SK-N-SH (cell line): ENCODE measurements around the gene ZXDC. TPM values are rescaled to one million over a fixed set of nuclear protein-coding genes. Genes with fewer than 3 reads are reported as not detected.

ENCODE experiments used
- CTCF ChIA-PET: fragments of 300-600, 350-600 bp; formaldehyde crosslinking; extraction: SDS; loops from one replicate; lab custom pipeline; 2021; lab: Yijun Ruan, JAX
- POLR2A ChIA-PET: fragments of 350-600 bp; sonication (Branson Sonifier 250); formaldehyde crosslinking; extraction: SDS; loops from one replicate; lab custom pipeline; 2020; ENCODE audit warnings: antibody characterized with exemption, inconsistent platforms; lab: Yijun Ruan, JAX
- DNase-seq: peaks from one replicate; pipeline ENCODE4 v3.0.0; 2012
- H2AFZ ChIP-seq: fragments of 200-600 bp; sonication (generic); 2 replicates; pipeline ENCODE4 v1.8.1; 2016; ENCODE audit warnings: antibody characterized with exemption, mild to moderate bottlenecking, low read depth
- H3F3A ChIP-seq: fragments of 200-600 bp; sonication (generic); replicated peaks from 2 replicates; pipeline ENCODE3; 2016; ENCODE audit warnings: antibody characterized with exemption, mild to moderate bottlenecking; ENCODE audit not compliant: insufficient read depth
- H3K27ac ChIP-seq, 2 experiments: fragments of 200-500 bp in 1 of 2; fragments of 200-600 bp in 1 of 2; sonication (Bioruptor generic) in 1 of 2; sonication (generic), shearing (Covaris generic) in 1 of 2; 2 replicates each; pipeline versions ENCODE4 v1.5.1 to v1.6.1; 2014 to 2016; ENCODE audit warnings: low read depth in 2 of 2, inconsistent platforms in 1 of 2, low read length in 1 of 2, mild to moderate bottlenecking in 1 of 2, mixed read lengths in 1 of 2
- H3K27me3 ChIP-seq: fragments of 200-600 bp; sonication (generic), shearing (Covaris generic); 2 replicates; pipeline ENCODE4 v1.6.1; 2016; ENCODE audit warnings: mixed run types; ENCODE audit not compliant: insufficient read depth
- H3K36me3 ChIP-seq, 2 experiments: fragments of 200-500 bp in 1 of 2; fragments of 200-600 bp in 1 of 2; sonication (Bioruptor generic) in 1 of 2; sonication (generic) in 1 of 2; replicated peaks in 1 of 2; 2 replicates each; pipeline versions ENCODE3 to v1.5.1; 2014 to 2016; ENCODE audit warnings: low read length in 1 of 2, mild to moderate bottlenecking in 1 of 2; ENCODE audit not compliant: insufficient read depth in 2 of 2, control insufficient read depth in 1 of 2
- H3K4me1 ChIP-seq, 2 experiments: fragments of 200-500 bp in 1 of 2; fragments of 200-600 bp in 1 of 2; sonication (Bioruptor generic) in 1 of 2; sonication (generic), shearing (Covaris generic) in 1 of 2; 2 replicates each; pipeline versions ENCODE4 v1.5.1 to v1.6.1; 2014 to 2016; ENCODE audit warnings: low read depth in 1 of 2, low read length in 1 of 2, mixed run types in 1 of 2; ENCODE audit not compliant: insufficient read depth in 2 of 2, control insufficient read depth in 1 of 2
- H3K4me2 ChIP-seq: fragments of 200-600 bp; sonication (generic), shearing (Covaris generic); 2 replicates; pipeline ENCODE4 v1.6.1; 2017; ENCODE audit warnings: mixed run types
- H3K4me3 ChIP-seq, 2 experiments: fragments of 200-500 bp in 1 of 2; fragments of 200-600 bp in 1 of 2; sonication (Bioruptor generic) in 1 of 2; sonication (generic), shearing (Covaris generic) in 1 of 2; 2 replicates each; pipeline versions ENCODE4 v1.5.1 to v1.8.1; 2014 to 2016; ENCODE audit warnings: low read depth in 2 of 2, inconsistent platforms in 1 of 2, low read length in 1 of 2, mild to moderate bottlenecking in 1 of 2, mixed read lengths in 1 of 2, moderate library complexity in 1 of 2
- H3K79me2 ChIP-seq: fragments of 200-600 bp; sonication (generic); 2 replicates; pipeline ENCODE4 v1.8.1; 2017; ENCODE audit warnings: mild to moderate bottlenecking; ENCODE audit not compliant: insufficient read depth
- H3K9ac ChIP-seq: fragments of 200-600 bp; sonication (generic); 2 replicates; pipeline ENCODE4 v1.6.1; 2017; ENCODE audit warnings: mixed run types
- H3K9me2 ChIP-seq: fragments of 200-600 bp; sonication (generic); 2 replicates; pipeline ENCODE4 v1.6.1; 2017; ENCODE audit warnings: mixed run types
- H3K9me3 ChIP-seq: fragments of 200-600 bp; sonication (generic); 2 replicates; pipeline ENCODE4 v1.6.1; 2017; ENCODE audit warnings: mixed run types, mild to moderate bottlenecking, moderate library complexity
- H4K20me1 ChIP-seq: fragments of 200-600 bp; sonication (generic); 2 replicates; pipeline ENCODE4 v1.6.1; 2017; ENCODE audit warnings: mild to moderate bottlenecking, mixed run types; ENCODE audit not compliant: insufficient read depth
- CHD2 ChIP-seq: fragments of 150-350 bp; IDR thresholded peaks from 2 replicates; pipeline ENCODE4 v1.6.1; 2018; ENCODE audit warnings: low read length; ENCODE audit not compliant: partially characterized antibody
- ELF1 ChIP-seq: IDR thresholded peaks from 2 replicates; pipeline ENCODE4 v1.4.0; 2012
- EP300 ChIP-seq, 2 experiments: IDR thresholded peaks; 2 replicates each; pipeline versions ENCODE4 v1.4.0 to v1.6.1; 2012; ENCODE audit warnings: borderline replicate concordance in 1 of 2, low read depth in 1 of 2, low read length in 1 of 2
- FOSL2 ChIP-seq: IDR thresholded peaks from 2 replicates; pipeline ENCODE4 v1.4.0; 2012; ENCODE audit warnings: low read depth, mild to moderate bottlenecking, moderate library complexity, borderline replicate concordance
- FOXM1 ChIP-seq: IDR thresholded peaks from 2 replicates; pipeline ENCODE4 v1.4.0; 2012; ENCODE audit warnings: low read depth, mild to moderate bottlenecking
- GABPA ChIP-seq: IDR thresholded peaks from 2 replicates; pipeline ENCODE4 v1.4.0; 2012; ENCODE audit warnings: low read depth, mild to moderate bottlenecking
- JUND ChIP-seq: IDR thresholded peaks from 2 replicates; pipeline ENCODE4 v1.4.0; 2012
- MEF2A ChIP-seq: IDR thresholded peaks from 2 replicates; pipeline ENCODE4 v1.4.0; 2012; ENCODE audit warnings: low read depth, borderline replicate concordance
- NFIC ChIP-seq: IDR thresholded peaks from 2 replicates; pipeline ENCODE4 v1.4.0; 2012; ENCODE audit warnings: borderline replicate concordance
- NRF1 ChIP-seq: IDR thresholded peaks from 2 replicates; pipeline ENCODE4 v1.6.1; 2012; ENCODE audit warnings: low read depth, mild to moderate bottlenecking, low read length
- POLR2AphosphoS5 ChIP-seq: IDR thresholded peaks from 2 replicates; pipeline ENCODE4 v1.6.1; 2012; ENCODE audit warnings: low read depth, low read length
- RAD21 ChIP-seq: IDR thresholded peaks from 2 replicates; pipeline ENCODE4 v1.6.1; 2012; ENCODE audit warnings: mild to moderate bottlenecking, low read length
- RCOR1 ChIP-seq: fragments of 150-350 bp; IDR thresholded peaks from 2 replicates; pipeline ENCODE4 v1.6.1; 2017; ENCODE audit warnings: antibody characterized with exemption, low read length
- RFX5 ChIP-seq: IDR thresholded peaks from 2 replicates; pipeline ENCODE4 v1.6.1; 2012; ENCODE audit warnings: mild to moderate bottlenecking, improper control_type of control experiment, low read length
- RXRA ChIP-seq: IDR thresholded peaks from 2 replicates; pipeline ENCODE4 v1.4.0; 2012; ENCODE audit warnings: low read depth, mild to moderate bottlenecking, borderline replicate concordance
- SIN3A ChIP-seq: IDR thresholded peaks from 2 replicates; pipeline ENCODE4 v1.6.1; 2012; ENCODE audit warnings: low read depth, mild to moderate bottlenecking, low read length, moderate library complexity, borderline replicate concordance
- TAF1 ChIP-seq: IDR thresholded peaks from 2 replicates; pipeline ENCODE4 v1.6.1; 2012; ENCODE audit warnings: low read depth, mild to moderate bottlenecking, low read length, moderate library complexity, borderline replicate concordance
- TCF12 ChIP-seq: IDR thresholded peaks from 2 replicates; pipeline ENCODE4 v1.4.0; 2012
- TEAD4 ChIP-seq: IDR thresholded peaks from 2 replicates; pipeline ENCODE4 v1.4.0; 2012; ENCODE audit warnings: mild to moderate bottlenecking, borderline replicate concordance; ENCODE audit not compliant: insufficient read depth
- YY1 ChIP-seq: IDR thresholded peaks from 2 replicates; pipeline ENCODE4 v1.4.0; 2012; ENCODE audit warnings: low read depth, mild to moderate bottlenecking
- whole genome bisulfite sequencing: methylation state at CpG from one replicate; pipeline ENCODE4 v1.1.6; 2017; ENCODE audit warnings: low lambda C conversion rate; 5-methylcytosine and 5-hydroxymethylcytosine counted together
- polyA plus RNA-seq, 3 experiments: library from polyadenylated mRNA; depleted of rRNA; stranded (reverse); fragments of >200 nt; gene quantifications; 2 replicates each; pipeline ENCODE4 v1.2.3, GENCODE V29; 2012
- TF ChIP-seq, protein P1 (sequence below): fragments of 150-350 bp; IDR thresholded peaks from 2 replicates; pipeline ENCODE4 v1.6.1; 2017; ENCODE audit warnings: antibody characterized with exemption, low read length, low read depth, borderline replicate concordance
- TF ChIP-seq, protein P2 (sequence below): IDR thresholded peaks from 2 replicates; pipeline ENCODE4 v1.4.0; 2012; ENCODE audit warnings: low read depth
- TF ChIP-seq, protein P3 (sequence below): IDR thresholded peaks from 2 replicates; pipeline ENCODE4; 2012
- TF ChIP-seq, protein P4 (sequence below): IDR thresholded peaks from 2 replicates; pipeline ENCODE4 v1.4.0; 2012; ENCODE audit warnings: low read depth, borderline replicate concordance

Gene ZXDC
- polyA plus RNA-seq, 1 of the 3 experiments (the other 2 are of a cell fraction): 8.5 TPM

DNA sequence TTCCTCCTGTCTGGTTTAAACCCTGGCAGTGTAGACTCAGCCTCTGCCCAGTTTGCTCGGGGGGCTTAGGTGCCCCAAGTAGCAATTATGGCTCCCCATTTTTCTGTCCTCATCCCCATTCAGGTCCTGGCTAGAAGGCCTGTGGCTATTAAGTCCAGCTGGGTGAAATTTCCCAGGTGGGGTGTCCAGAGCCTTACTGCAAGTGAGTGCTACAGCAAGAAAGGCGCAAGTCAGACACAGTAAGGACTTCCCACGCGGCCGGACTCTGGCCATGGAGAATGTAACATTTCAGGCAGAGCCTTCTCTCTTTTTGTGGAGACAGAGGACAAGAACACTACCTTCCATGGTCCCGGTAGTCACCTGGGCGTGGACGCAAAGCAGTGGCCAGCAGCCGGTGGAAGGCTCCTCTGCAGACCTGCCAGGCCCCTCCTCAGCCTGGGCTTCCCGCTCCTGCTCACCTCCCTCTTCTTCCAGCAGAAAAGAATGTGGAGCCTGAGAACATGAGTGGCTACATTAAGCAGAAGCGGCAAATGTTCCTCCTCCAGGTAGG is 57.6 kb downstream of the ZXDC start:
- no peak overlapping the region for H3K4me2 ChIP-seq
- CTCF ChIA-PET: interaction anchor here (2.1 kb wide), 1 partner anchor 28 kb away, joined by 13 read pairs; no protein-coding TSS in a partner anchor
- no peaks in the 10 kb centered on the region for H3K36me3 ChIP-seq
- H3K4me3 ChIP-seq: no peak overlapping the region
- TF ChIP-seq SIN3A (no peak), TCF12 (no peak), MEF2A (no peak), EP300 (IDR thresholded peaks at IDR 0.05; ENCODE audit: borderline replicate concordance in 1 of 2, low read depth in 1 of 2, low read length in 1 of 2) (no peak), GABPA (no peak), FOXM1 (no peak), JUND (no peak), YY1 (no peak)
- TF ChIP-seq, protein P1, sequence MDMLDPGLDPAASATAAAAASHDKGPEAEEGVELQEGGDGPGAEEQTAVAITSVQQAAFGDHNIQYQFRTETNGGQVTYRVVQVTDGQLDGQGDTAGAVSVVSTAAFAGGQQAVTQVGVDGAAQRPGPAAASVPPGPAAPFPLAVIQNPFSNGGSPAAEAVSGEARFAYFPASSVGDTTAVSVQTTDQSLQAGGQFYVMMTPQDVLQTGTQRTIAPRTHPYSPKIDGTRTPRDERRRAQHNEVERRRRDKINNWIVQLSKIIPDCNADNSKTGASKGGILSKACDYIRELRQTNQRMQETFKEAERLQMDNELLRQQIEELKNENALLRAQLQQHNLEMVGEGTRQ: no peak
- TF ChIP-seq, protein P2, sequence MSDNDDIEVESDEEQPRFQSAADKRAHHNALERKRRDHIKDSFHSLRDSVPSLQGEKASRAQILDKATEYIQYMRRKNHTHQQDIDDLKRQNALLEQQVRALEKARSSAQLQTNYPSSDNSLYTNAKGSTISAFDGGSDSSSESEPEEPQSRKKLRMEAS: no peak
- peak; percentile 19 for DNase-seq
- H3F3A ChIP-seq: no peaks in the 10 kb centered on the region
- H3K9ac ChIP-seq: no peak overlapping the region
- H3K27ac ChIP-seq: no peak overlapping the region
- H2AFZ ChIP-seq: no peak overlapping the region
- WGBS: 82% methylated on average over 5 of the region's 11 CpGs
- POLR2A ChIA-PET: no interaction called here
- no peaks in the 10 kb centered on the region for H3K27me3 ChIP-seq
- no peaks in the 10 kb centered on the region for H3K9me2 ChIP-seq
- no peaks in the 10 kb centered on the region for H3K9me3 ChIP-seq
- no peaks in the 10 kb centered on the region for H4K20me1 ChIP-seq
- no peaks in the 10 kb centered on the region for H3K79me2 ChIP-seq
- peaks cover 0 to 8% of the 10 kb centered on the region in 2 experiments; a peak in 1 of 4 replicates for H3K4me1 ChIP-seq

DNA sequence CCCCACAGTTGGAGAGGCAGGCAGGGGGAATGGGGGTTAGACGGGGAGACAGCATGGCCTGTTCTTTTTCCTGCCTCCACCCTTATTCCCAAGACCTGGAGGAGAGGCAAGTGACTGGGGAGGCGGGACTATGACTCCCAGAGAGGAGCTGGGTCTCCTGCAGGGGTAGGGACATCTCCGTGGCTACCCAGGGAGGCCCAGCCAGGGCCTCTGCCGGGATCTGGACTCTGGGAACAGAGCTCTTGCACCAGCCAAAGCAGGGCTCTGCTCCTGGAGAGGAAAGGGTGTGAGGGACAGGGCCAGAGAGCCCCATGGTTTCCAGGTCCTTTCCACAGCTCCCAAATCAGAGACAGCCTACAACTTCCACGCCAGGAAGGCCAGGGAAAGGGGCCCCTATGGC is 58.2 kb downstream of the ZXDC start:
- Histone ChIP-seq H3K9me3 (no peaks in the 10 kb centered on the region), H3K9ac (no peak overlapping the region), H3K9me2 (no peaks in the 10 kb centered on the region), H3K79me2 (no peaks in the 10 kb centered on the region), H4K20me1 (no peaks in the 10 kb centered on the region), H3K27me3 (no peaks in the 10 kb centered on the region), H3K4me3 (no peak overlapping the region), H2AFZ (no peak overlapping the region), H3K4me2 (no peak overlapping the region), H3K27ac (no peak overlapping the region), H3K36me3 (no peaks in the 10 kb centered on the region), H3K4me1 (peaks cover 0 to 2% of the 10 kb centered on the region in 2 experiments; a peak in 1 of 4 replicates), H3F3A (no peaks in the 10 kb centered on the region)
- peak; percentile 14 for DNase-seq
- 51% methylated on average over 4 of the region's 5 CpGs for WGBS
- POLR2A ChIA-PET: no interaction called here
- TF ChIP-seq, protein P3, sequence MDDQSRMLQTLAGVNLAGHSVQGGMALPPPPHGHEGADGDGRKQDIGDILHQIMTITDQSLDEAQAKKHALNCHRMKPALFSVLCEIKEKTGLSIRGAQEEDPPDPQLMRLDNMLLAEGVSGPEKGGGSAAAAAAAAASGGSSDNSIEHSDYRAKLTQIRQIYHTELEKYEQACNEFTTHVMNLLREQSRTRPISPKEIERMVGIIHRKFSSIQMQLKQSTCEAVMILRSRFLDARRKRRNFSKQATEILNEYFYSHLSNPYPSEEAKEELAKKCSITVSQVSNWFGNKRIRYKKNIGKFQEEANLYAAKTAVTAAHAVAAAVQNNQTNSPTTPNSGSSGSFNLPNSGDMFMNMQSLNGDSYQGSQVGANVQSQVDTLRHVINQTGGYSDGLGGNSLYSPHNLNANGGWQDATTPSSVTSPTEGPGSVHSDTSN: no peak
- TF ChIP-seq, protein P4, sequence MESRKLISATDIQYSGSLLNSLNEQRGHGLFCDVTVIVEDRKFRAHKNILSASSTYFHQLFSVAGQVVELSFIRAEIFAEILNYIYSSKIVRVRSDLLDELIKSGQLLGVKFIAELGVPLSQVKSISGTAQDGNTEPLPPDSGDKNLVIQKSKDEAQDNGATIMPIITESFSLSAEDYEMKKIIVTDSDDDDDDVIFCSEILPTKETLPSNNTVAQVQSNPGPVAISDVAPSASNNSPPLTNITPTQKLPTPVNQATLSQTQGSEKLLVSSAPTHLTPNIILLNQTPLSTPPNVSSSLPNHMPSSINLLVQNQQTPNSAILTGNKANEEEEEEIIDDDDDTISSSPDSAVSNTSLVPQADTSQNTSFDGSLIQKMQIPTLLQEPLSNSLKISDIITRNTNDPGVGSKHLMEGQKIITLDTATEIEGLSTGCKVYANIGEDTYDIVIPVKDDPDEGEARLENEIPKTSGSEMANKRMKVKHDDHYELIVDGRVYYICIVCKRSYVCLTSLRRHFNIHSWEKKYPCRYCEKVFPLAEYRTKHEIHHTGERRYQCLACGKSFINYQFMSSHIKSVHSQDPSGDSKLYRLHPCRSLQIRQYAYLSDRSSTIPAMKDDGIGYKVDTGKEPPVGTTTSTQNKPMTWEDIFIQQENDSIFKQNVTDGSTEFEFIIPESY: no peak
- no peak for TF ChIP-seq POLR2AphosphoS5
- no peak for TF ChIP-seq NFIC
- no peak for TF ChIP-seq TAF1
- no peak for TF ChIP-seq SIN3A
- TF ChIP-seq RAD21: no peak
- no peak for TF ChIP-seq TCF12
- no peak for TF ChIP-seq RCOR1
- no peak for TF ChIP-seq RXRA
- TF ChIP-seq NRF1: no peak
- TF ChIP-seq RFX5: no peak
- TF ChIP-seq GABPA: no peak
- no peak for TF ChIP-seq ELF1
- no peak for TF ChIP-seq FOSL2
- TF ChIP-seq, protein P2: no peak
- TF ChIP-seq TEAD4: no peak
- TF ChIP-seq CHD2: no peak
- CTCF ChIA-PET: interaction anchor here (2.1 kb wide), 1 partner anchor 27 kb away, joined by 13 read pairs; no protein-coding TSS in a partner anchor
